Heart right ventricle (tissue), 16 donors: Measurements from ENCODE around the gene ERICH6. TPM values are rescaled to one million over a fixed set of nuclear protein-coding genes. Genes with fewer than 3 reads are reported as not detected.

Source experiments
- ATAC-seq, 8 donors: fragments of 200-7000 bp; cut with Tn5 transposase; one replicate each; pipeline ENCODE4 v1.9.1; 2020; ENCODE audit warnings: mild to moderate bottlenecking in 8 of 8, moderate library complexity in 8 of 8, moderate number of reproducible peaks in 1 of 8
- DNase-seq, 2 donors: peaks; one replicate each; pipeline ENCODE4 v3.0.0-alpha.2; 2020
- H3K27ac ChIP-seq, 10 donors: fragments of 200-600 bp; sonication (generic) in 2 of 10; one replicate each; pipeline versions ENCODE4 v1.5.0 to v1.8.0; 2020 to 2022; ENCODE audit warnings: mild to moderate bottlenecking in 3 of 10
- H3K27me3 ChIP-seq, 7 donors: fragments of 200-600 bp; one replicate each; pipeline ENCODE4 v1.8.0; 2021 to 2022; ENCODE audit warnings: mild to moderate bottlenecking in 2 of 7
- H3K36me3 ChIP-seq, 9 donors: fragments of 200-600 bp; sonication (generic) in 1 of 9; one replicate each; pipeline versions ENCODE4 v1.5.0 to v1.8.0; 2020 to 2022; ENCODE audit warnings: mild to moderate bottlenecking in 2 of 9
- H3K4me1 ChIP-seq, 9 donors: fragments of 200-600 bp; sonication (generic) in 1 of 9; one replicate each; pipeline versions ENCODE4 v1.5.0 to v1.8.0; 2020 to 2022; ENCODE audit warnings: mild to moderate bottlenecking in 4 of 9
- H3K4me3 ChIP-seq, 10 donors: fragments of 200-600 bp; sonication (generic) in 2 of 10; one replicate each; pipeline versions ENCODE4 v1.5.0 to v1.8.0; 2020 to 2022; ENCODE audit warnings: mild to moderate bottlenecking in 7 of 10, moderate library complexity in 2 of 10
- H3K9me3 ChIP-seq, 11 donors: fragments of 200-600 bp in 10 of 11; sonication (generic) in 2 of 11; one replicate each; pipeline versions ENCODE4 v1.5.0 to v1.8.0; 2013 to 2022; ENCODE audit warnings: mild to moderate bottlenecking in 2 of 11, control low read depth in 1 of 11, moderate library complexity in 1 of 11
- WGBS, 2 donors: extraction: QIAGEN DNeasy Blood & Tissue Kit; methylation state at CpG; one replicate each; pipeline ENCODE4 v1.1.7; 2013; ENCODE audit warnings: inconsistent platforms in 1 of 2; 5-methylcytosine and 5-hydroxymethylcytosine counted together
- intact Hi-C, 10 donors: fragments of 100-400 bp; cut with DNase I; formaldehyde crosslinking; loops; one replicate each; pipeline versions ENCODE4 v1.11.1 to v1.14.2; 2022
- polyA plus RNA-seq, 2 donors: library from polyadenylated mRNA; stranded (reverse); fragments of 200-250 nt; gene quantifications; one replicate each; pipeline ENCODE4 v1.2.3, GENCODE V29; 2013
- total RNA-seq, 10 donors: library from RNA; stranded (reverse); fragmentation: NEBNext Ultra II Directional in 3 of 10; extraction: Animal tissue kit (Norgen Biotek cat#: 25700) in 3 of 10; gene quantifications; one replicate each; pipeline versions ENCODE4 v1.2.1 to v1.2.4, GENCODE V29; 2021 to 2023
- TF ChIP-seq, protein P1 (sequence below), 9 donors: fragments of 200-600 bp; sonication (generic) in 2 of 9; IDR thresholded peaks; one replicate each; pipeline versions ENCODE4 v1.5.0 to v1.8.0; 2021 to 2022; ENCODE audit warnings: antibody characterized with exemption in 9 of 9, mild to moderate bottlenecking in 5 of 9, moderate library complexity in 1 of 9
- donor health status: Arrhythmogenic right ventricular cardiomyopathy.
- donor health status: ischemic (EF 13 %, LVEDD 7.1; RV severe dilation, severe dysfunction).
- donor health status: healthy with polysubstance abuse.
- donor health status: DM: no; HTN: yes; CAD: no.
- donor health status: DM: no; HTN: no; CAD: no.
- donor health status: ischemic (EF 25% LVEDD 6.9; RV normal size, moderate dysfunction).
- donor health status: ischemic (EF 25% LVEDD 5.7; RV mildly dilated, moderate dysfunction).
- donor health status: healthy.
- donor health status: DM: yes; HTN: yes; CAD: no.
- donor health status: Ischemic cardiomyopathy.
- donor health status: ischemic (EF 35%, LVEDD 5.7; RV mildly dilated, moderate dysfunction).
- donor health status: nonischemic (EF 11% LVEDD 7.7; RV severe dilation, severe dysfunction).
- donor health status: DM: yes; HTN: yes; CAD: no.
- donor health status: PGD.
- donor health status: ischemic (EF 29% LVEDD 5.4; RV normal size, mild dysfunction).
- donor health status: nonischemic (EF 23%, LVEDD 6.1; RV moderate dilation, normal function).

The ERICH6 gene
- total and polyA plus RNA-seq, 12 donors = 0.20 to 0.56 TPM; not detected in 10

DNA sequence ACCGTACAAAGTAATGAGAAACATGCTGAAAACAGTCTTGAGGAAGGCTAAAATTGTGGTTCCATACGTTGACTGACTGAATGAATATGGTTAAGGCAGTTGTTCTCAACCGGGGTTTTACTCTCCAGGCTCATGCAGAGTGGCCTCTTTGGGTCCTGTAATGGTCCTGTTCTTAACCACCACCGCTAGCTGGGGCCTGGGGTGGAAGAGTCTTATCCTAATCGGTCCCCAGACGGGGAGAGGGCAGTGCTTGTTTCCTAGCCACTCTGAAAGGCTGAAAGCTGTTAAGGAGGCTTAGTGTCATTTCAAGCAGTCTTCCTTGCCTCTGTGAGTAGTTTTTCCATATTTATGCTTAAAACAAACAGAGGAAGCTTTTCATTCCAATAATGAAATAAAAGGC lies 68.6 kb downstream of the ERICH6 start:
- WGBS, 2 donors = 58 to 68% methylated on average over 6 of the region's 6 CpGs
- H3K9me3 ChIP-seq = no peaks in the 10 kb centered on the region
- TF ChIP-seq, protein P1, sequence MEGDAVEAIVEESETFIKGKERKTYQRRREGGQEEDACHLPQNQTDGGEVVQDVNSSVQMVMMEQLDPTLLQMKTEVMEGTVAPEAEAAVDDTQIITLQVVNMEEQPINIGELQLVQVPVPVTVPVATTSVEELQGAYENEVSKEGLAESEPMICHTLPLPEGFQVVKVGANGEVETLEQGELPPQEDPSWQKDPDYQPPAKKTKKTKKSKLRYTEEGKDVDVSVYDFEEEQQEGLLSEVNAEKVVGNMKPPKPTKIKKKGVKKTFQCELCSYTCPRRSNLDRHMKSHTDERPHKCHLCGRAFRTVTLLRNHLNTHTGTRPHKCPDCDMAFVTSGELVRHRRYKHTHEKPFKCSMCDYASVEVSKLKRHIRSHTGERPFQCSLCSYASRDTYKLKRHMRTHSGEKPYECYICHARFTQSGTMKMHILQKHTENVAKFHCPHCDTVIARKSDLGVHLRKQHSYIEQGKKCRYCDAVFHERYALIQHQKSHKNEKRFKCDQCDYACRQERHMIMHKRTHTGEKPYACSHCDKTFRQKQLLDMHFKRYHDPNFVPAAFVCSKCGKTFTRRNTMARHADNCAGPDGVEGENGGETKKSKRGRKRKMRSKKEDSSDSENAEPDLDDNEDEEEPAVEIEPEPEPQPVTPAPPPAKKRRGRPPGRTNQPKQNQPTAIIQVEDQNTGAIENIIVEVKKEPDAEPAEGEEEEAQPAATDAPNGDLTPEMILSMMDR (IDR thresholded peaks at IDR 0.05) = no peak
- H3K27ac ChIP-seq = peak overlapping the region in 2 of 10 donors; percentile 42 to 53
- DNase-seq = no peak
- no peak overlapping the region for H3K4me3 ChIP-seq
- peaks cover 0 to 21% (median 13%) of the 10 kb centered on the region in 9 donors for H3K36me3 ChIP-seq
- H3K4me1 ChIP-seq = peaks cover 0 to 13% (median 0%) of the 10 kb centered on the region in 9 donors
- no peak for ATAC-seq
- intact Hi-C loops = no loop called here
- H3K27me3 ChIP-seq = no peaks in the 10 kb centered on the region

DNA sequence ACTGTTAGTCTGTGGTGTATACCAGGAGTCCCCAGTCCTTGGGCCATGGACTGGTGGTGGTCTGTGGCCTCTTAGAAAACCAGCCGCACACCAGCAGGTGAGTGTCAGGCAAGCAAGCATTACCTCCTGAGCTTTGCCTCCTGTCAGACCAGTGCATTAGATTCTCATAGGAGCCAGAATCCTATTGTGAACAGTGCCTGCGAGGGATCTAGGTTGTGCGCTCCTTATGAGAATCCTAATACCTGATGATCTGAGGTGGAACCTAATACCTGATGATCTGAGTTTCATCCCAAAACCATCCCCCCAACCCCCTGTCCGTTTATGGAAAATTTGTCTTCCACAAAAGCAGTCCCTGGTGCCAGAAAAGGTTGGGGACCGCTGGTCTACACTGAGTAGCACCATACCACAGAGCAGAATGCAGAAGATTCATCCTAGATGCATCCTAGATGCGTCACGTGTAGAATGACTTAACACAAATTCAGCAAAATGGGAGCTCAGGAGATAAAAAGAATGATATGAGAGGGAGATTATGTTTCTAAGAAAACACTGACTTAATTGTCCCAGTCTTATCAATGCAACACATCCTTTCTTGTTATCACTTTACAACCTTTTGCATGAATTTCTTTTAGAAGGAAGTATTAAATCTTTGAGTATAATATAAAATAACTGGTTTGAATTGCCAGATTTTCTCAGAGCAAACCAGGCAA lies 72.1 kb downstream of the ERICH6 start:
- DNase-seq (no peak), ATAC-seq (no peak)
- H3K36me3 ChIP-seq = peaks cover 0 to 54% (median 13%) of the 10 kb centered on the region in 9 donors
- intact Hi-C loops = no loop called here
- peaks cover 0 to 16% (median 7%) of the 10 kb centered on the region in 9 donors for H3K4me1 ChIP-seq
- TF ChIP-seq, protein P1 (IDR thresholded peaks at IDR 0.05) = no peak
- H3K27ac ChIP-seq = no peak overlapping the region
- no peaks in the 10 kb centered on the region for H3K9me3 ChIP-seq
- WGBS, 2 donors = 91 to 92% methylated on average over 7 of the region's 7 CpGs
- H3K27me3 ChIP-seq = no peaks in the 10 kb centered on the region
- H3K4me3 ChIP-seq = no peak overlapping the region

DNA sequence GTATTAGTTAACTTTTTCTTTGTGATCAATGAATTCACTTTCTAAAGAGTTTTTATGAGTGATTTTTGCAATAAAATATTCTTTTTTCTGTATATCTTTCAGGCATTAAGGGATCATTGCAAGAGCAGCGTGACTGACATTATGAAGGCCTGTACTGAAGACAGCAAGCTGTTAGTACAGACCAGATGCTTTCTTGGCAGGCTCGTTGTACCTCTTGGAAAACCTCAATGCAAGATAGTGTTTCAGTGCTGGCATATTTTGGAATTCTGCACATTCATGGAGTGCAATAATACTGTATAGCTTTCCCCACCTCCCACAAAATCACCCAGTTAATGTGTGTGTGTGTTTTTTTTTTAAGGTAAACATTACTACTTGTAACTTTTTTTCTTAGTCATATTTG lies 76.2 kb downstream of the ERICH6 start:
- H3K4me3 ChIP-seq = no peak overlapping the region
- peak in 7 of 8 donors; percentile 23 to 92 (median 75) for ATAC-seq
- TF ChIP-seq, protein P1 (IDR thresholded peaks at IDR 0.05) = no peak
- WGBS, 2 donors = 42 to 47% methylated on average over 2 of the region's 2 CpGs
- H3K4me1 ChIP-seq = peaks cover 0 to 32% (median 13%) of the 10 kb centered on the region in 9 donors
- H3K9me3 ChIP-seq = no peaks in the 10 kb centered on the region
- no peaks in the 10 kb centered on the region for H3K27me3 ChIP-seq
- H3K27ac ChIP-seq = peak overlapping the region in 1 of 10 donors; percentile 22
- peak in 1 of 2 donors; percentile 44 for DNase-seq
- intact Hi-C loops = no loop called here
- peaks cover 0 to 90% (median 20%) of the 10 kb centered on the region in 9 donors for H3K36me3 ChIP-seq

DNA sequence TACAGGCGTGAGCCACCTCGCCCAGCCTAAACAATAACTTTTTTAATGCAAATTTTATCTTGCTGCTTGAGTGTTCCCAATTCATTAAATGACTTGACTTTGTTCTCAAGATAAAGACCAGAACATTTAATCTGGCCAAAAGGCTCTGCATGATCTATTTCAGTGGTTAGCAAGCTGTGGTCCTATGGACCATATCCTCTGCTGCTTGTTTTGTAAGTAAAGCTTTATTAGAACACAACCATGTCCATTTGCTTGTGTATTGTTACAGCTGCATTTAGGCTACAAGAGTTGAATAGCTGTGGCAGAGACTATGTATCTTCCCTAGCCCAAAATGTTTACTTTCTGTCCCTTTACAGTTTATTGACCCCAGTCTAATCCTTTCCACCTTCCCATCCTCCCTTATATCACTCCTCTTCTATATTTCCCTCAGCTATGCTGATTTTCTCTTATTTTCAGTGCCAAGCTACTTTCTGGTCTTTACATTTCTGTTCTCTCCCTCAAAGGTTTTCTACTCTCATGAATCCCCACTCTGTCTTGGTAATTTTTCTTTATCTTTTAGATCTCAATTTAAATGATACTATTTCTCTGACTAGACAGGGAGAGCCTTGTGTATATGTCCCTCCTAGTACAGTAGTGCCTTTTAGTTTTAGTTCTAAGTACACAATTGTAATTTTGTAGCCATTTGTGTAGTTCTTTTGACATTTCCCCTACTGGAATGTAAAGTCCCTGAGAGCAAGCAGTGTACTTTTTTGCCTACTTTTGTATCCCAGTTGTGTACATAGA lies 77.4 kb downstream of the ERICH6 start:
- H3K36me3 ChIP-seq = peaks cover 0 to 85% (median 18%) of the 10 kb centered on the region in 9 donors
- TF ChIP-seq, protein P1 (IDR thresholded peaks at IDR 0.05) = no peak
- H3K27me3 ChIP-seq = no peaks in the 10 kb centered on the region
- ATAC-seq (no peak), DNase-seq (no peak)
- no peaks in the 10 kb centered on the region for H3K9me3 ChIP-seq
- intact Hi-C loops = no loop called here
- 88 to 94% methylated on average over 2 of the region's 2 CpGs for WGBS, 2 donors
- H3K4me3 ChIP-seq = no peak overlapping the region
- H3K27ac ChIP-seq = no peak overlapping the region
- H3K4me1 ChIP-seq = peaks cover 0 to 42% (median 19%) of the 10 kb centered on the region in 9 donors
